WI38 (cell line): ENCODE data around the gene KRTAP10-5.
"Not testable (repeated sequence)": the region's sequence is repeated elsewhere in the genome, so short reads cannot be mapped to it uniquely, and the experiment has no call there.

Experiments used
- H3K4me3 ChIP-seq: 2 replicates; pipeline ENCODE4 v1.5.1; 2011; ENCODE audit warnings: low read depth, mild to moderate bottlenecking, control low read depth, low read length
- TF ChIP-seq, protein P1 (sequence below): IDR thresholded peaks from 2 replicates; pipeline ENCODE4 v1.5.1; 2012; ENCODE audit warnings: low read depth, mild to moderate bottlenecking, control low read depth, low read length

Gene KRTAP10-5, protein sequence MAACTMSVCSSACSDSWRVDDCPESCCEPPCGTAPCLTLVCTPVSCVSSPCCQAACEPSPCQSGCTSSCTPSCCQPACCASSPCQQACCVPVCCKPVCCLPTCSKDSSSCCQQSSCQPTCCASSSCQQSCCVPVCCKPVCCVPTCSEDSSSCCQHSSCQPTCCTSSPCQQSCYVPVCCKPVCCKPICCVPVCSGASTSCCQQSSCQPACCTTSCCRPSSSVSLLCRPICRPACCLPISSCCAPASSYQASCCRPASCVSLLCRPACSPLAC

DNA sequence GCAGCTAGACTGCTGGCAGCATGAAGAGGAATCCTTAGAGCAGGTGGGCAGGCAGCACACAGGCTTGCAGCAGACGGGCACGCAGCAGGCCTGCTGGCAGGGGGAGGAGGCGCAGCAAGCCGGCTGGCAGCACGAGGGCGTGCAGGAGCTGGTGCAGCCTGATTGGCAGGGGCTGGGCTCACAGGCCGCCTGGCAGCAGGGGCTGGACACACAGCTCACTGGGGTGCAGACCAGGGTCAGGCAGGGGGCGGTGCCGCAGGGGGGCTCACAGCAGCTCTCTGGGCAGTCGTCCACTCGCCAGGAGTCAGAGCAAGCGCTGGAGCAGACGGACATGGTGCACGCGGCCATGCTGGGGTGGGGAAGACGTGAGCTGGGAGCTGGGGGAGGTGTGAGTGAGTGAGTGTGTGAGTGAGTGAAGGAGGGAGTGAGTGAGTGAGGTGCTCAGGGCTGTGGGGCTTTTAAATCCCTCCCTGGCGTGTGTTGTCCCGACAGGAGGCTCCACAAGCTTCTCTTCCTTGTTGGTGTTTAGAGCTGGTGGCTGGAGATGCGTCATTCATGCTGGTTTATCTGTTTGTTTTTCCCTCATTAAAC, at the start of gene KRTAP10-5:
KRTAP10-5 (minus strand) TSS at position 374 of the 591 bp plus-strand sequence; CDS start at position 348, 26 bp downstream.
- not testable (repeated sequence) for H3K4me3 ChIP-seq

DNA sequence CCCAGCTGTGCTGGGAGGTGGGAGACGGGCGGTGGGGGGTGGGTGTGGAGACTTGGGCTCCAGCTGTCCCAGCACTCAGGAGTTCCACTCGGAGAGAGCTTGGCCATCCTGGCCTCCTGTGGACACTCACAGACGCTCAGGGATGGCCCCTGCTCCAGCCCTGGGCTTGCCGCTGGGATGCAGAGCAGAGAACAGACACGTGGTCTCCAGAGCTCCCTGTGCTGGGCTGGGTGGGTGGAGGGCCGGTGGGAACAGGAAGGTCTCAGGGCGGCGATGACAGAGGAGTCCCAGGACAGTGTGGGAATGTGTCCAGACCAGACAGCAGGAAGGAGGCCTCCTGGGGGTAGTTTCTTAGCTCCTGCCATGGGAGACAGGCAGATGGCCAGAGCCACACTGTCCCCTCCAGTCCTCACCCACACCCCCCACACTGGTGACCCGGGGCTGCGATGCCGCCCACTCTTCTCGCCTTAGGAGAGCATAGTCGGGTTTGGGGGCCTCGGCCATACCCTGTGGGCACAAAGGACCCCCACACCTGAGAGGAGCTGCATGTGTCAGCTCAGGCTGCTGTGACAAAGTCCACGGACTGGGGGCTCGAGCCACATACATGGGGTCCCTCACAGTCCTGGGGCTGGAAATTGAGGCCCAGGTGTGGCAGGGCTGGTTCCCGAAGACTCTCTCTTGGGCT, 48.4 kb upstream of the KRTAP10-5 start:
- TF ChIP-seq, protein P1, sequence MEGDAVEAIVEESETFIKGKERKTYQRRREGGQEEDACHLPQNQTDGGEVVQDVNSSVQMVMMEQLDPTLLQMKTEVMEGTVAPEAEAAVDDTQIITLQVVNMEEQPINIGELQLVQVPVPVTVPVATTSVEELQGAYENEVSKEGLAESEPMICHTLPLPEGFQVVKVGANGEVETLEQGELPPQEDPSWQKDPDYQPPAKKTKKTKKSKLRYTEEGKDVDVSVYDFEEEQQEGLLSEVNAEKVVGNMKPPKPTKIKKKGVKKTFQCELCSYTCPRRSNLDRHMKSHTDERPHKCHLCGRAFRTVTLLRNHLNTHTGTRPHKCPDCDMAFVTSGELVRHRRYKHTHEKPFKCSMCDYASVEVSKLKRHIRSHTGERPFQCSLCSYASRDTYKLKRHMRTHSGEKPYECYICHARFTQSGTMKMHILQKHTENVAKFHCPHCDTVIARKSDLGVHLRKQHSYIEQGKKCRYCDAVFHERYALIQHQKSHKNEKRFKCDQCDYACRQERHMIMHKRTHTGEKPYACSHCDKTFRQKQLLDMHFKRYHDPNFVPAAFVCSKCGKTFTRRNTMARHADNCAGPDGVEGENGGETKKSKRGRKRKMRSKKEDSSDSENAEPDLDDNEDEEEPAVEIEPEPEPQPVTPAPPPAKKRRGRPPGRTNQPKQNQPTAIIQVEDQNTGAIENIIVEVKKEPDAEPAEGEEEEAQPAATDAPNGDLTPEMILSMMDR = no peak
- no peak overlapping the region for H3K4me3 ChIP-seq

DNA sequence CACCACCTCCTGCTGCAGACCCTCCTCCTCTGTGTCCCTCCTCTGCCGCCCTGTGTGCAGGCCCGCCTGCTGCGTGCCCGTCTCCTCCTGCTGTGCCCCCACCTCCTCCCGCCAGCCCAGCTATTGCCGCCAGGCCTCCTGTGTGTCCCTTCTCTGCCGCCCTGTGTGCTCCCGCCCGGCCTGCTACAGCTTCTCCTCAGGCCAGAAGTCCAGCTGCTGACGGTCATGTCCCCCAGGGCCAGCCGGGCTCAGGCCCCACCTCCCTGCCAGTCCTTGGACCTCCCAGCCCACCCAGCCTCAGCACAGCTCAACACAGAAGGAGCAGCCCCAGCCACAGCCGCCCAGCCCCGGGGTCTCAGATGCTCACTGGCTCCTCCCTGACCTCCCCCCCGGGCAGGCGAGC, 47.4 kb upstream of the KRTAP10-5 start:
- H3K4me3 ChIP-seq = not testable (repeated sequence)

DNA sequence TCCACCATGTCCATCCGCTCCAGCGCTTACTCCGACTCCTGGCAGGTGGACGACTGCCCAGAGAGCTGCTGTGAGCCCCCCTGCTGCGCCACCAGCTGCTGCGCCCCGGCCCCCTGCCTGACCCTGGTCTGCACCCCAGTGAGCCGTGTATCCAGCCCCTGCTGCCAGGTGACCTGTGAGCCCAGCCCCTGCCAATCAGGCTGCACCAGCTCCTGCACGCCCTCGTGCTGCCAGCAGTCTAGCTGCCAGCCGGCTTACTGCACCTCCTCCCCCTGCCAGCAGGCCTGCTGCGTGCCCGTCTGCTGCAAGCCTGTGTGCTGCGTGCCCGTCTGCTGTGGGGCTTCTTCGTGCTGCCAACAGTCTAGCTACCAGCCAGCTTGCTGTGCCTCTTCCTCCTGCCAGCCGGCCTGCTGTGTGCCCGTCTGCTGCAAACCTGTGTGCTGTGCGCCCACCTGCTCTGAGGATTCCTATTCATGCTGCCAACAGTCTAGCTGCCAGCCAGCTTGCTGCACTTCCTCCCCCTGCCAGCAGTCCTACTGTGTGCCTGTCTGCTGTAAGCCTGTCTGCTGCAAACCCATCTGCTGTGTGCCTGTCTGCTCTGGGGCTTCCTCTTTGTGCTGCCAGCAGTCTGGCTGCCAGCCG, 46.9 kb upstream of the KRTAP10-5 start:
- H3K4me3 ChIP-seq = not testable (repeated sequence)

DNA sequence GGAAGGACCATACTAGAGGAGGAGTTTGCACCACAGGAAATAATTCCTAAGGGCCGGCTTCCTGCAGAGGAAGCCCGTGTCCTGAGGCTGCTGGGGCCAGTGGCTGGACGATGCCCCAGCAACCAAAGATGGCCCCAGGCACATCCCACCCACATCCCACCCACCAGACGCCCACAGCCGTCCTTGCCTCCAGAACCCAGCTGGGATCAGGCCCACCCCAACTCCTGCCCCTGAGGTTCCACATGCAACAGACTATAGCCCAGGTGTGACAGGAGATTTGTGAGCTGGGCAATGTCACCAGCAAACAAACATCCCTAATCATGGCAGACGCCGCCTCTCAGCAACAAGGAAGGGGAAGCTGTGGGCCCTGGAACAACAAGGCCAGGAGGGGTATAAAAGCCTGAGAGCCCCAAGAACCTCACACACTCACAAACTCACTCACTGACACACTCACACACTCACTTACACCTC, 46.3 kb upstream of the KRTAP10-5 start, which contains the start of gene KRTAP10-9:
KRTAP10-9 (plus strand) TSS at position 421 of the 471 bp plus-strand sequence. CDS start 79 bp downstream, outside the sequence.
- TF ChIP-seq, protein P1 = no peak
- H3K4me3 ChIP-seq = no peak within 1 kb of the TSS

DNA sequence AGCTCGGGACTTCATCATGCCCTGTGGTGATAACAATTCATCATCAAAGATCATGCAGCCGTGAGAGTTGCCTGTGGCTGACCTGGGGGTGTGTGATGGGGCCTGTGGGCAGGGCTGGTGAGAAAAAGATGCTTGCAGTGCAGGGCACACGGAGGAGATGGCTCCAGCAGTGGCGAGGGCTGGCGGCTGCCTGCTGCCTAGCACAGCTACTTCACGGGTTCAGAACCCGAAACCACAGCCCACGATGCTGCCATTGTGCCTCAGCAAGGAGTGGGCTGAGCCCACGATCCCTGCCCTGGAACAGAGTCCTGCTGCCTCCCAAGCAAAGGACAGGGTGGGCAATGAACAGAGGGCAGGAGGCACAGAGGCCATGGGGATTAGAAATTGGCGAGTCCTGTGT, 45.9 kb upstream of the KRTAP10-5 start:
- no peak overlapping the region for H3K4me3 ChIP-seq
- TF ChIP-seq, protein P1 = no peak

DNA sequence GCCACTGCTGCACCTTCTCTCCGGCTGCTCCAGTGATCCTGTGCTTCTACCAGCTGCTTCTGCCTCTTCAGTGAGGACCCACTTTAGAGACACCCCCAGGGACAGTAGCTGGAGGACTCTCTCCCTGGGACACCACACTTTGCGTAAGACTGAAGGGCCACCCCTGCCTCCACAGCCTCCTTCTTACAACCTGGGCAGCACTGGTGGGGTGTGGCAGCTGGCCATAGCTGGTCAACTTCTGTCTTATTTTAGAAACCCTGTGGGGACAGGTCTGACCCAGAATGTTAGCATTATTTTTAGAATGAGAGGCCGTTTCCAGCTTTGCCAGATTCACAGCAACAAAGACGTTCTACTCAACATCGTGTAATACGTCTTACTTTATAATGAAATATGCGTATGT, 45.4 kb upstream of the KRTAP10-5 start:
- TF ChIP-seq, protein P1 = no peak
- H3K4me3 ChIP-seq = no peak overlapping the region

DNA sequence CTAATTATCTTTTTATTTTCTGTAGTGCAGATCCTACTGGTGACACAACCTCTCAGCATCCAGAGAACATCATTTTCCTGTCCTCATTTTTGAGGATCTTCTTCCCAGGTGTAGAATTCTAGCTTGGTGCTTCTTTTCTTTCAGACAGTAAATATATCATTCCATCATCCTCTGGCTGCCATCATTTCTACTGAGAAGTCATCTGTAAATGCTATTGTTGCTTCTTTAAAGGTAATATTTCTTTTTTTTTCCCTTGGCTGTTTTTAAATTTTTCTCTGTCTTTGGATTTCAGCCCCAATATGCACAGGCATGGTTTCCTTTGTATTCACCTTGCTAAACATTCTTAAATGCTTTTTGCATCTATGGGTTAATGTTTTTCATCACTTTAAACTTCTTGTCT, 43.2 kb upstream of the KRTAP10-5 start:
- TF ChIP-seq, protein P1 = no peak
- H3K4me3 ChIP-seq = no peak overlapping the region
